ENCODE data around the gene ADAT1.
"Not testable (repeated sequence)": the region's sequence is repeated elsewhere in the genome, so short reads cannot be mapped to it uniquely, and the experiment has no call there.

ADAT1 gene

DNA sequence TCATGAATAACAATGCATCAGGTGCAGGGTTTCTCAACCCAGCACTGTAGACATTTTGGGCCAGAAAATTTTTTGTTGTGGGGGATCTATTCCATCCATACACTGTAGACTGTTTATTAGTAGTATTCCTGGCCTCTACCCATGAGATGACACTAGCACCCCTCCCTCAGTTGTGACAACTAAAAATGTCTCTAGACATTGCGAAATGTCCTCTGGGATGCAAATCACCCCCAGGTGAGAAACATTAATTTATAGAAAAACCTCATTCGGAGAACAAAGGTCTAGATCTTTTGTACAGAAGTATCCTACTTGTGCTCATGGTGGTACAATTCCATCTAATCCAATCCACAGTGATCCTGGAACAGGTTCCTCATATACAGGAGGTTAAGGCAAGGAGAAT lies 4.3 kb downstream of the ADAT1 start:
- no peak for DNase-seq

DNA sequence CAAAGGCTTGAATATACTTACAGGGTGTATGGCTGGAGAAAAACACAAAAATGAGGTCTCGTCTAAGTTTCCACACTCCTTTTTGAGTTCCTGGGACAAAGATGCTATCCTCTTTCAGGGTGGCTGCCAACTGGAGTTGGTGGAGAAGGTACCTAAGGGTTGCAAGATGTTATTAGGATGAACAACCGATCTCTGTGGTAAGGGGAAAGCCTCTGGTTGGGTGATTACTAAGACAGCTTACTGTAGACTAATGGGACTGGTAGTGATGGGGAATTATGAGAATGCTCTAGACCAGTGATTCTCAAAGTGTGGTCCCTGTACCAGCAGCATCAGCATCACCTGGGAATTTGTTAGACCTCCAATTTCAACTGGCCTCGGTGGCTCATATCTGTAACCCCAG lies 6.0 kb downstream of the ADAT1 start:
- DNase-seq, result no peak

GRCh38 chr16:75616521-75617010 lies 6.5 kb downstream of the ADAT1 start:
- no peak for DNase-seq

DNA sequence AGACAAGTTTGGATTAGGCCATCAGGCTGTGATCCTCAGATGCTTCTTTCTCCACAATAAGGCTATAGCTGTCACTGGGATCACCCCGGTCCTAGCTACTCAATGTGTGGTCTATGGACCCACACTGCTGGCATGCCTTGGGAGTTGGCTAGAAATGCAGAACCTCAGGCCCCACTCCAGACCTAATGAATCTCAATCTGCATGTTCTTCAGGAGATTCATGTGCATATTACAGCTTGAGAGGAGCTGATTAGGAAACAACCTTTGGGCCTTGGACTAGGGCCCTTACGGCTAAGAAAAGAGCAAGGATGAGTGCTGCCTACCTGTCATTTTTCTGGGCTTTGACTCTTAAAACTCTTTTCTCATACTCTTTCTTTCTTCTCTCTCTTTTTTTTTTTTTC lies 7.5 kb downstream of the ADAT1 start:
- DNase-seq, result no peak

- no peak for DNase-seq
Measured at GRCh38 chr16:75614066-75614897, 8.8 kb downstream of the ADAT1 start.

DNA sequence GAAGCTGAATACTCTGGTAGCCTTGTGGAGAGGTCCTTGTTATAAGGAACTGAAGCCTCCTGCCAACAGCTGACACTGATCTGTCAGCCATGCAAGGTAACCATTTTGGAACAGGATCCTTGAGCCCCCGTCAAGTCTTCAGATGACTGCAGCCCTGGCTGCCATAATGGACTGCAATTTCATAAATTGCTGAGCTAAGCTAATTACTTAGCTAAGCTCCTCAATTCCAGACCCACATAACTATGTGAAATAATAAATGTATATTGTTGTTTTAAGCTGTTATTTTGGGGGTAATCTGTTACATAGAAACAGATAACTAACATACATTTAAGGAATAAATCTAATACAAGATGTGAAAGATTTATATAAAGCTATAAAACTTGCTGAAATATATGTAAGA lies 16.6 kb downstream of the ADAT1 start:
- no peak for DNase-seq

DNA sequence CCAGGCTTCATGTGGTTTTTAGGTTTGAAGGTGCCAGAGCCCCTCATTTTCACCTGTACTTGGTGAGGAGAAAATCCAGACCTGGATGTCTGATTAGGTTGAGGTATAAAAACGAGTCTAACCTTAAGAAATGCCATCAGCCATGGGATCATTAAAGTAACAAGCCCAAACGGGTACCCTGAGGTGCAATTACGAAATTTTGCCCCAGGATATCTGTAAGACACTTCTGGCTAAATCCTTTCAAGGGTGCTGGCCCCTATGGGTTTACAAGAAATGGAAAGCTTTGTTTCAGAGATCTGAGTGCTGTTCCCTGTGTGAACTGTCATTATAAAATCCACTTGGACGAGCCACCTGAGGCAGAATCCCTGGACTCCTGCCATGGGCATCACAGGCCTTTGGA lies 19.8 kb downstream of the ADAT1 start:
- no peak for DNase-seq

- no peak for DNase-seq
Measured at GRCh38 chr16:75599452-75600277, 23.4 kb downstream of the ADAT1 start.

DNA sequence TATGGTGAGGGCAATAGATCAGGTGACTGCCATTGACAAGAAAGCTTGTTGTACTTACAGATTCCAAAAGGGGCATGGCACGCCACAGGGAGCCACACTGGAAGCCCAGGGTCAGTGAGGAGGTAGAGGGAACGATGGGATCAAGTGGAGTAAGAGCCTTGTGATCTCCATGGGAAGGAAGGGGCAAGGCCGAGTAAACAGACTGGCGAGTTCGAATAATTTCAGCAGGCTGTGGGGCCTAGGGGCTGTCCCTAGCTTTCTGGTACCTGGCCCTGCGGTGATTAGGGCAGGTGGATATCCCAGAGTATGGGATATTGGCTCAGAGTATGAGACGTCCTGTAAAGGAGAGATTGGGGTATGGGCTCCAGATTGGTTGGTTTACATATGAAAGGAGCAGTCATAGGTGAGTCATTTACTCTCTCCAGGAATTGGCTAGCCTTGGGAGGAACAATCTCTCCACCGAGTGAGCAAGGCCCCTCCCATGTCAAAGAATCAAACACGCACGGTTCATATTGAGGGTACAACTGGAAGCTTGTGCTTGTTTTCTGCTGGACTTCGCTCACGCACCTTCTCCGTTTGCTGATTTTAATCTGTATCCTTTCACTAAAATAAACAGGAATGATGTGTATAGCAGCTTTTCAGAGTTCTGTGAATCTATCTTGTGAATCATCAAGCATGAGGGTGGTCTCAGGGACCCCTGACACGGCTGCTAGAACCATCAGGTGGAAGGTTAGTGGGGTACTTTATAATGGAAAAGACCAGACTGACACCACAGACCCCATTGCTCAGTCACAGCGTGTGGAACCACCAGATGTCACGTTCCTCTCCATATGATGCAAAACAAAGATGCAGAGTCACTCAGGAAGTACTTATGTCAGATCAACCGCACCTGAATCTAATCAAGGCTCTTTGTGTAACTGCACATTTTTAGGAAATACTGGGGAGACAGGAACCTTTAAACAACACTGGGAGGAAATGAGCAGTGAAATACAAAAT lies 29.0 kb downstream of the ADAT1 start:
- no peak for DNase-seq

GRCh38 chr16:75593308-75593707 lies 29.8 kb downstream of the ADAT1 start:
- DNase-seq, result no peak

DNA sequence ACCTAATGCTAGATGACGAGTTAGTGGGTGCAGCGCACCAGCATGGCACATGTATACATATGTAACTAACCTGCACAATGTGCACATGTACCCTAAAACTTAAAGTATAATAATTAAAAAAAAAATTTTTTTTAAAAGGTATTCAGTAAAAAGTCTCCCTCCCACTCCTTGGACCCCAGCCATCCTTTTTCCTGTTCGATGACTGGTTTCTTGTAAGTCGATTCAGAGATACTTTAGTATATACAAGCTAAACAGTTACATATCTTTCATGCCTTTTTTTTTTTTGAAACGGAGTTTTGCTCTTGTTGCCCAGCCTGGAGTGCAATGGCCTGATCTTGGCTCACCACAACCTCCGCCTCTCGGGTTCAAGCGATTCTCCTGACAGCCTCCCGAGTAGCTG lies 31.2 kb downstream of the ADAT1 start:
- DNase-seq, result not testable (repeated sequence)

GRCh38 chr16:75590920-75591843 lies 31.9 kb downstream of the ADAT1 start:
- no peak for DNase-seq

- DNase-seq, result no peak
Measured at GRCh38 chr16:75589306-75589705, 33.8 kb downstream of the ADAT1 start.

- no peak for DNase-seq
Measured at GRCh38 chr16:75588716-75589115, 34.4 kb downstream of the ADAT1 start.

DNA sequence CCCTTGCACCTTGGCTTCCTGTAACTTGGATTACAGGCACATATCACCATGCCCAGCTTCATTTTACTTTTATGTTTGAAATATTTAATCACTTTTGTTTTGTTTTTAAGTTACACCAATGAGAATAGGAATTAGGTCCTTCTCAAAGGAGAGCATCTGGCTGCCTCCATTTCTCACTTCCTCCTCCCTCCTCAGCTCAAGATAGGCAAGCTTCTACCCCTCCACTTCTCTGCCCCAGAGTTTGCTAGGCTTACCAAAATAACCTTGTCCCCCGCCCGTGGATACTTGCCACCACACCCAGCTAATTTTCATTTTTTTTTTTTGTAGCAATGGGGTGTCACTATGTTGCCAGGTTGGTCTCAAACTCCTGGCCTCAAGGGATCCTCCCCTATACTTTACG lies 39.0 kb downstream of the ADAT1 start:
- no peak for DNase-seq

- no peak for DNase-seq
Measured at GRCh38 chr16:75579281-75579834, 43.7 kb downstream of the ADAT1 start.

GRCh38 chr16:75578725-75579124 lies 44.4 kb downstream of the ADAT1 start:
- DNase-seq, result no peak

- no peak for DNase-seq
Measured at GRCh38 chr16:75578212-75578611, 44.9 kb downstream of the ADAT1 start.

- no peak for DNase-seq
Measured at GRCh38 chr16:75576384-75576811, 46.7 kb downstream of the ADAT1 start.

DNA sequence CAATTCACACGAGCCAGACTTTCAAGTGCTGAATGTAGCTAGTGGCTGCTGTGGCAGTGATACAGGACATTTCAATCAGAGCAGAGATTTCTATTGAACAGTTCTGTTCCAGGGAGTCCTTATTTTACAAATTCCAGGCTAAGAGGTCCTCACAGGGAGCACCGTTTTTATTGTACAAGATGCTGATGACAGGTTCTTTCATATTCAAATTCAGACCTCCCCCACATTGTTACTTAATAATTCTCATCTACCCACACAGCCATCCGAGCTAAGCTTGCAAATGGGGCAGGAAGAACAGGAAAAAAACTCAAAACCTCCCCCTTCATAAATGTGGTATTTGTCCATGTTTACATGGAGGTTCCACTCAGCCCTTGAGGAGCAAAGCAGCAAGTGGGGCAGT lies 47.1 kb downstream of the ADAT1 start:
- DNase-seq, result no peak

- no peak for DNase-seq
Measured at GRCh38 chr16:75573955-75574354, 49.1 kb downstream of the ADAT1 start.

Measured in activated CD4-positive, alpha-beta T cell treated with anti-CD3 and anti-CD28 coated beads for 4 hours (primary cell).